ENCODE measurements around the gene CD80. TPM values are rescaled to one million over a fixed set of nuclear protein-coding genes. Genes with fewer than 3 reads are reported as not detected.
"Not testable (repeated sequence)": the region's sequence is repeated elsewhere in the genome, so short reads cannot be mapped to it uniquely, and the experiment has no call there.

CD80 gene
- polyA plus RNA-seq, 2 donors, result 0.04 TPM; not detected in 1

DNA sequence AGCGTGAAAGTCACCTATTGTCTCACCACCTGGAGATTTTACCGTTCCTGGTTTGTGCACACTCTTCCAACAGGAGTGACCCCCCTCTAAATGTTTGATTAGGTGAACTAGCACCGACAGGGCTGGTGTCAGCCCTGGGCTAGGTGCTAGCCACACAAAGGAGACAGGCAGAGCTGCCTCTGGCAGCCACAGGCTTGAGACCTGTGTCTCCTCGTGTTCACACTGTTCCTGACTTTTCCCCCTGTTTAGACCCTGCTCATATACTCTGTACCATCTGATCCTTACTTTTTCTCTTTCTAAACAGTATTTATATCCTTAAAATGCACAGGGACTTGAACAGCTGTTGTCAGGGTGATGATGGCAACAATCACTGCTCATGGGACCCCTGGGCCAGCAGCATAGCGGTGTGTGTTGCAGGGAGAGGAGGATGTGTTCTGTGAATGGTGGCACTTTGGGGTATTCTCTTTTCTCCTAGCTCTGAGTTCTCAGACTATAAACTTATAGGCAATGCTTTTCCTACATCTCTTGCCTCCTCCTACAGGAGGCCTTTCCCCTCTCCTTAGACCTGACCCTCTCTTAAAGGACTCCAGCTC, 5.5 kb downstream of the CD80 start:
- Histone ChIP-seq H3K27ac (ENCODE audit: low read depth in 2 of 2, low read length in 1 of 2) (no peak overlapping the region), H3K9me3 (ENCODE audit: control insufficient read depth in 2 of 2, insufficient read depth in 1 of 2, low read depth in 1 of 2, low read length in 1 of 2) (no peaks in the 10 kb centered on the region), H3K36me3 (ENCODE audit: control insufficient read depth in 2 of 2, insufficient read depth in 2 of 2, low read length in 1 of 2) (no peaks in the 10 kb centered on the region), H3K27me3 (ENCODE audit: control insufficient read depth in 1 of 2, insufficient read depth in 2 of 2, low read length in 2 of 2) (no peaks in the 10 kb centered on the region), H3K4me1 (ENCODE audit: control insufficient read depth in 2 of 2, insufficient read depth in 2 of 2, low read length in 1 of 2) (no peaks in the 10 kb centered on the region), H3K4me3 (ENCODE audit: low read depth in 1 of 2, low read length in 2 of 2) (no peak overlapping the region)
- 53 to 63% methylated on average over 5 of the region's 5 CpGs for WGBS, 2 donors

DNA sequence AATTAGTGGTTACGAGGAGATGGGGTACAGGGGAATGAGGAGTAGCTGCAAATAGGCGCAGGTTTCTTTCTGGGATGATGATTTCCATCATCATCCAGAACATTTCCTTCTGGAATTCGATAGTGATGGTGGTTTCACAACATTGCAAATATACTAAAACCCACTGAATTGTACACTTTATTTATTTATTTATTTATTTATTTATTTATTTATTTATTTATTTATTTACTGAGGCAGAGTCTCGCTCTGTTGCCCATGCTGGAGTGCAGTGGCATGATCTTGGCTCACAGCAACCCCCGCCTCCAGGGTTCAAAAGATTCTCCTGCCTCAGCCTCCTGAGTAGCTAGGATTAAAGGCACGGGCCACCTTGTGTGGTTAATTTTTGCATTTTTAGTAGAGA, 6.5 kb downstream of the CD80 start:
- not testable (repeated sequence) for H3K9me3 ChIP-seq (ENCODE audit: control insufficient read depth in 2 of 2, insufficient read depth in 1 of 2, low read depth in 1 of 2, low read length in 1 of 2); H3K27me3 ChIP-seq (ENCODE audit: control insufficient read depth in 1 of 2, insufficient read depth in 2 of 2, low read length in 2 of 2); H3K4me3 ChIP-seq (ENCODE audit: low read depth in 1 of 2, low read length in 2 of 2); H3K36me3 ChIP-seq (ENCODE audit: control insufficient read depth in 2 of 2, insufficient read depth in 2 of 2, low read length in 1 of 2); H3K4me1 ChIP-seq (ENCODE audit: control insufficient read depth in 2 of 2, insufficient read depth in 2 of 2, low read length in 1 of 2); H3K27ac ChIP-seq (ENCODE audit: low read depth in 2 of 2, low read length in 1 of 2)
- 93 to 96% methylated on average over 6 of the region's 6 CpGs for WGBS, 2 donors

DNA sequence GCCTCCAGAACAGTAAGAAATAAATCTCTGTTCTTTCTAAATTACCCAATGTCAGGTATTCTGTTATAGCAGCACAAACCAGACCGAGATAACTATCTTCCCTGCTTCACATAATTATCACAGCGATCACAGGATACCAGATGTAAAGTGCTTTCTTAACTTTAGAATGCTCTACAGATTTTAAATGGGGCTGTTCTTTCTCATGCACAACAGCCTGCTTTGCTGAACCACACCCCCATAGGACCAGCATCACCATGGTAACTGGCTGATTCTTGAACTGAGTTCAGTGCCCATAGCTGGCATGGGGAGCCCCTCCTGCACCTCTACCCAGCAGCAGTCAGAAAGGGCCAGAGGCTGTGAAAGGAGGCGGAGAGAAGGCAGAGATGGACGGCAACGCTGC, 7.8 kb downstream of the CD80 start:
- H3K36me3 ChIP-seq (ENCODE audit: control insufficient read depth in 2 of 2, insufficient read depth in 2 of 2, low read length in 1 of 2), result no peaks in the 10 kb centered on the region
- no peak overlapping the region for H3K27ac ChIP-seq (ENCODE audit: low read depth in 2 of 2, low read length in 1 of 2)
- no peak overlapping the region for H3K4me3 ChIP-seq (ENCODE audit: low read depth in 1 of 2, low read length in 2 of 2)
- no peaks in the 10 kb centered on the region for H3K27me3 ChIP-seq (ENCODE audit: control insufficient read depth in 1 of 2, insufficient read depth in 2 of 2, low read length in 2 of 2)
- 89 to 91% methylated on average over 5 of the region's 5 CpGs for WGBS, 2 donors
- H3K9me3 ChIP-seq (ENCODE audit: control insufficient read depth in 2 of 2, insufficient read depth in 1 of 2, low read depth in 1 of 2, low read length in 1 of 2), result no peaks in the 10 kb centered on the region
- no peaks in the 10 kb centered on the region for H3K4me1 ChIP-seq (ENCODE audit: control insufficient read depth in 2 of 2, insufficient read depth in 2 of 2, low read length in 1 of 2)

- Histone ChIP-seq H3K27ac (ENCODE audit: low read depth in 2 of 2, low read length in 1 of 2) (no peak overlapping the region), H3K36me3 (ENCODE audit: control insufficient read depth in 2 of 2, insufficient read depth in 2 of 2, low read length in 1 of 2) (no peaks in the 10 kb centered on the region), H3K27me3 (ENCODE audit: control insufficient read depth in 1 of 2, insufficient read depth in 2 of 2, low read length in 2 of 2) (no peaks in the 10 kb centered on the region), H3K4me3 (ENCODE audit: low read depth in 1 of 2, low read length in 2 of 2) (no peak overlapping the region), H3K9me3 (ENCODE audit: control insufficient read depth in 2 of 2, insufficient read depth in 1 of 2, low read depth in 1 of 2, low read length in 1 of 2) (no peaks in the 10 kb centered on the region), H3K4me1 (ENCODE audit: control insufficient read depth in 2 of 2, insufficient read depth in 2 of 2, low read length in 1 of 2) (no peaks in the 10 kb centered on the region)
- 92 to 93% methylated on average over 9 of the region's 9 CpGs for WGBS, 2 donors
Observed at GRCh38 chr3:119550192-119550910, 9.1 kb downstream of the CD80 start.

GRCh38 chr3:119548341-119548740, 11.1 kb downstream of the CD80 start:
- H3K27me3 ChIP-seq (ENCODE audit: control insufficient read depth in 1 of 2, insufficient read depth in 2 of 2, low read length in 2 of 2), result no peaks in the 10 kb centered on the region
- WGBS, 2 donors, result 61 to 69% methylated on average over 3 of the region's 3 CpGs
- no peak overlapping the region for H3K27ac ChIP-seq (ENCODE audit: low read depth in 2 of 2, low read length in 1 of 2)
- no peak overlapping the region for H3K4me3 ChIP-seq (ENCODE audit: low read depth in 1 of 2, low read length in 2 of 2)
- no peaks in the 10 kb centered on the region for H3K36me3 ChIP-seq (ENCODE audit: control insufficient read depth in 2 of 2, insufficient read depth in 2 of 2, low read length in 1 of 2)
- no peaks in the 10 kb centered on the region for H3K9me3 ChIP-seq (ENCODE audit: control insufficient read depth in 2 of 2, insufficient read depth in 1 of 2, low read depth in 1 of 2, low read length in 1 of 2)
- H3K4me1 ChIP-seq (ENCODE audit: control insufficient read depth in 2 of 2, insufficient read depth in 2 of 2, low read length in 1 of 2), result no peaks in the 10 kb centered on the region

DNA sequence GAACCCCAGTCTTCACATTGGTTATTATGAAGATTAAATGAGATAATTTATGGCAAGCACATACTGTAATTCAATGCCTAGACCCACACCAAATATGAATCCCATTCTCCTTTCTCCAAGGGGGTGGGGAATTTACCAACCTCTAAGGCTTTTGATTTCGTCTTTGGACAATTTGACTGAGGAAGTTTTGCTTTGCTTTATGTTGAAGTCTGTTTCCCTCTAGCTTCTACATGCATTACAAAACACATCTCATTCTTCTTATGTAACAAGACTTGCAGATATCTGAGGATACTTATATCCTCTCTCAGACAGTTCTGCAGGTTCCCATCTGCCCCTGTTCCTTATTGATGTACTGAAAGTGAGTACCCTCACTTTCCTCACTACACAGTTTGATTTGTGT, 12.2 kb downstream of the CD80 start:
- Histone ChIP-seq H3K4me1 (ENCODE audit: control insufficient read depth in 2 of 2, insufficient read depth in 2 of 2, low read length in 1 of 2) (no peaks in the 10 kb centered on the region), H3K36me3 (ENCODE audit: control insufficient read depth in 2 of 2, insufficient read depth in 2 of 2, low read length in 1 of 2) (no peaks in the 10 kb centered on the region), H3K27me3 (ENCODE audit: control insufficient read depth in 1 of 2, insufficient read depth in 2 of 2, low read length in 2 of 2) (no peaks in the 10 kb centered on the region), H3K9me3 (ENCODE audit: control insufficient read depth in 2 of 2, insufficient read depth in 1 of 2, low read depth in 1 of 2, low read length in 1 of 2) (no peaks in the 10 kb centered on the region), H3K27ac (ENCODE audit: low read depth in 2 of 2, low read length in 1 of 2) (no peak overlapping the region), H3K4me3 (ENCODE audit: low read depth in 1 of 2, low read length in 2 of 2) (no peak overlapping the region)
- 83 to 88% methylated on average over 1 of the region's 1 CpG for WGBS, 2 donors

- no peaks in the 10 kb centered on the region for H3K9me3 ChIP-seq (ENCODE audit: control insufficient read depth in 2 of 2, insufficient read depth in 1 of 2, low read depth in 1 of 2, low read length in 1 of 2)
- 80 to 92% methylated on average over 7 of the region's 7 CpGs for WGBS, 2 donors
- no peaks in the 10 kb centered on the region for H3K4me1 ChIP-seq (ENCODE audit: control insufficient read depth in 2 of 2, insufficient read depth in 2 of 2, low read length in 1 of 2)
- no peak overlapping the region for H3K27ac ChIP-seq (ENCODE audit: low read depth in 2 of 2, low read length in 1 of 2)
- H3K36me3 ChIP-seq (ENCODE audit: control insufficient read depth in 2 of 2, insufficient read depth in 2 of 2, low read length in 1 of 2), result no peaks in the 10 kb centered on the region
- no peak overlapping the region for H3K4me3 ChIP-seq (ENCODE audit: low read depth in 1 of 2, low read length in 2 of 2)
- no peaks in the 10 kb centered on the region for H3K27me3 ChIP-seq (ENCODE audit: control insufficient read depth in 1 of 2, insufficient read depth in 2 of 2, low read length in 2 of 2)
Observed at GRCh38 chr3:119543147-119543546, 16.3 kb downstream of the CD80 start.

- Histone ChIP-seq H3K9me3 (ENCODE audit: control insufficient read depth in 2 of 2, insufficient read depth in 1 of 2, low read depth in 1 of 2, low read length in 1 of 2) (no peaks in the 10 kb centered on the region), H3K4me3 (ENCODE audit: low read depth in 1 of 2, low read length in 2 of 2) (no peak overlapping the region), H3K27ac (ENCODE audit: low read depth in 2 of 2, low read length in 1 of 2) (no peak overlapping the region), H3K4me1 (ENCODE audit: control insufficient read depth in 2 of 2, insufficient read depth in 2 of 2, low read length in 1 of 2) (no peaks in the 10 kb centered on the region), H3K36me3 (ENCODE audit: control insufficient read depth in 2 of 2, insufficient read depth in 2 of 2, low read length in 1 of 2) (no peaks in the 10 kb centered on the region), H3K27me3 (ENCODE audit: control insufficient read depth in 1 of 2, insufficient read depth in 2 of 2, low read length in 2 of 2) (no peaks in the 10 kb centered on the region)
- WGBS, 2 donors, result 66 to 76% methylated on average over 2 of the region's 2 CpGs
Observed at GRCh38 chr3:119542168-119542767, 17.1 kb downstream of the CD80 start.

- H3K9me3 ChIP-seq (ENCODE audit: control insufficient read depth in 2 of 2, insufficient read depth in 1 of 2, low read depth in 1 of 2, low read length in 1 of 2), result no peaks in the 10 kb centered on the region
- no peaks in the 10 kb centered on the region for H3K27me3 ChIP-seq (ENCODE audit: control insufficient read depth in 1 of 2, insufficient read depth in 2 of 2, low read length in 2 of 2)
- no peak overlapping the region for H3K4me3 ChIP-seq (ENCODE audit: low read depth in 1 of 2, low read length in 2 of 2)
- no peak overlapping the region for H3K27ac ChIP-seq (ENCODE audit: low read depth in 2 of 2, low read length in 1 of 2)
- WGBS, 2 donors, result 57 to 74% methylated on average over 3 of the region's 3 CpGs
- no peaks in the 10 kb centered on the region for H3K4me1 ChIP-seq (ENCODE audit: control insufficient read depth in 2 of 2, insufficient read depth in 2 of 2, low read length in 1 of 2)
- no peaks in the 10 kb centered on the region for H3K36me3 ChIP-seq (ENCODE audit: control insufficient read depth in 2 of 2, insufficient read depth in 2 of 2, low read length in 1 of 2)
Observed at GRCh38 chr3:119541547-119541946, 17.9 kb downstream of the CD80 start.

- Histone ChIP-seq H3K27me3 (ENCODE audit: control insufficient read depth in 1 of 2, insufficient read depth in 2 of 2, low read length in 2 of 2) (no peaks in the 10 kb centered on the region), H3K4me3 (ENCODE audit: low read depth in 1 of 2, low read length in 2 of 2) (no peak overlapping the region), H3K4me1 (ENCODE audit: control insufficient read depth in 2 of 2, insufficient read depth in 2 of 2, low read length in 1 of 2) (no peaks in the 10 kb centered on the region), H3K36me3 (ENCODE audit: control insufficient read depth in 2 of 2, insufficient read depth in 2 of 2, low read length in 1 of 2) (no peaks in the 10 kb centered on the region), H3K9me3 (ENCODE audit: control insufficient read depth in 2 of 2, insufficient read depth in 1 of 2, low read depth in 1 of 2, low read length in 1 of 2) (no peaks in the 10 kb centered on the region), H3K27ac (ENCODE audit: low read depth in 2 of 2, low read length in 1 of 2) (no peak overlapping the region)
- WGBS, 2 donors, result 83 to 86% methylated on average over 1 of the region's 1 CpG
Observed at GRCh38 chr3:119538772-119539171, 20.6 kb downstream of the CD80 start.

Data from esophagus (tissue), 2 donors.